ENCODE results near the gene ETV3.

The ETV3 gene

GRCh38 chr1:157158967-157159366 is 20.8 kb upstream of the ETV3 start:
- DNase-seq = no peak

DNA sequence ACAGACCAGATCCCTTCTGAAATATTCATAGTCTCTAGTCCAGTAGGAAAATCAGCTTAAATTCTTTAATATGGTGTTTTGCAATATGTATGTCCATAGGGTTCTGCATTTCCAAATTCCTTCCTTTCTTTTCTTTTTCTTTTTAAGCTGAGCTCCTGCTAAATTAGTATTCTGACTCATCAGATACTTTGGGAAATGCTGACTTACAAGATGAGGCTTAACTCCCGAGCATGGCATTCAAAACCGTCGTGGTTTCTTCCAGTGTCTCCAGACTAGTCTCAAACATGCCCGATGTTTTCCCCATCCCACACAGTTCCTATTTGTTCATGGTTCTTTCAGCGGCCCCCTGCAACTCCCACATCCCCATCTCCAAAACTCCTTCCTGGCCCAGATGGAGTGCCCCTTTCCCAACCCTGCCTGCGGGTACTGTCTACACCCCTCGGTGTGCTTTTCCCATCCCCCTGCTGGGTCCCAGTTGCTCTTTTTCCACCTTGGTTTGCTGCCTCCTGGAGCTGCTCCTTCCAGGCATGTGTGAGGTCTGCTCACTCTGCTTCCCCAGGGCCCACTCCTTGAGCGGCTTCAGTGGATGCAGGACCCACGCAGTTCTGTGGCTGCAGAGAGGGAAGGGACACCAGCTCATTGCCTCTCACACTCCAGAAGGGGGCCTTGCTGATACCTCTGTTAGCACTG is 19.5 kb upstream of the ETV3 start:
- no peak for DNase-seq

DNA sequence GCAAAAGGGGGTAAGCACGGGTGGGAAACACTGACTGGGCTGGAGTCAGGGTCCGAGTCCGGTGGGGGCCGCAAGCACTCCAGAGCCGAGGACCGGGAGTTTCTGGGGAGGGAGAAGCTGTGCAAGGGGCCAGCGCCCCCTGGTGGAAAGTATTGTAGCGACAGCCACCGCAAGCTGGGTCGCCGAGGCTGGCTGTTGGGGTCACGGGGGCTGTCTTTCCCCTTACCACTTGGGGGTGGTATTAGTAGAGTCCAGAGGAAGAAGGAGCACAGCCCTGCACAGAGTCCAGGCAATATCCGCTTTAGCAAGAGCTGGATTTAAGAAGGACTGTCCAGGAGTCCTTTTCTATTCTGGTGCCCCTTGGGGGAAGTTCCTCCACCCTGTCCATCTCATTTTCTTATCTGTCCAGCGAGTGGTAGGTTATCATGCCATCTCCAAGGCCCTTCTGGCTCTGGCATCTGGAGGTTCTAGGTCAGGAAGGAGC is 17.9 kb upstream of the ETV3 start:
- DNase-seq = peak; percentile 60

GRCh38 chr1:157155658-157156057 is 17.5 kb upstream of the ETV3 start:
- DNase-seq = peak; percentile 48

DNA sequence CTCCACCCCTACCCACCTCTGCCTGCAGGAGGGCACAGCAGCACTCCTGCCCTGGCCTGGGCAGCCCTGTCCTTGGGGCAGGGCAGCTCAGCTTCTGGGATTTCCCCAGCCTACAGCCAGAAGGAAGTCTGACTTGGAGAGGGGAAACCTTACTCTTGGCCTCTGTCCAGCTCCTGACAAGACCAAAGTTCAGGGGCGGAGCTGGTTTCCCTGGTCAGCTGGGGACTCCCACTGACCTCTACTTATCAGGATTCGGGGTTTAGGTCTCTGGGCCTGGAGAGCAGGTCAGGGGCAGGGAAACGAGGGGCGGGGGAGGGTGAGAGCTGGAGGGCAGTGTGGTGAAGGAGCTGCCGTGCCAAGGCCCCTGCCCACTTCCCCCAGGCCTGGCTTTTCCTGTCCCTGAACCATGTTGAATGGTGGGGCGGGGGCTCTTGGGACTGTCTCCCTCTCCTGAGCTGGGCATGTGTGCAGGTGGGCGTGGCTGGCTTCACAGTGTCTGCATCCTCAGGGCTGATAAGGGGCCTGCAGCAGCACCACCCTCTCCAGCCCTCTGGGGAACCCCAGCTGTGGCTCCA is 16.8 kb upstream of the ETV3 start:
- no peak for DNase-seq

DNA sequence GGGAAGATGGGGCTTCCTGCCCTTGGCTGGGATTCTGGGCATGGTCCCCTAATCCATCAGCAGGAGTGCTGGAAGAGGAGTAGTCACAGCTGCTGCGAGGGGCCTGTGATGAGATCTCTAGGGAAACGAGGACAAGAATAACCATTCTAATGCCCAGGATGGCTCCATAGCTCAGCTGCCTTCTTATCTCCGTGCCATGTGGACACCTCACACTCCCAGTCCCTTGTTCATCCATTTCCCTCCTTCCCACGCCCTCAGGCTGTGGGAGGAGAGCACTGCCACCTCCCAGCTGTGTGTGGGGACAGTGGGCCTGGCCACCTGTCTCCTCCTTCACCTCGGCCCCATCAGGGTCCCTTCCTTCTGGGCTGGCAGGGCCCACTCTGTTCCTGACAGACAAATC is 16.1 kb upstream of the ETV3 start:
- DNase-seq = no peak

DNA sequence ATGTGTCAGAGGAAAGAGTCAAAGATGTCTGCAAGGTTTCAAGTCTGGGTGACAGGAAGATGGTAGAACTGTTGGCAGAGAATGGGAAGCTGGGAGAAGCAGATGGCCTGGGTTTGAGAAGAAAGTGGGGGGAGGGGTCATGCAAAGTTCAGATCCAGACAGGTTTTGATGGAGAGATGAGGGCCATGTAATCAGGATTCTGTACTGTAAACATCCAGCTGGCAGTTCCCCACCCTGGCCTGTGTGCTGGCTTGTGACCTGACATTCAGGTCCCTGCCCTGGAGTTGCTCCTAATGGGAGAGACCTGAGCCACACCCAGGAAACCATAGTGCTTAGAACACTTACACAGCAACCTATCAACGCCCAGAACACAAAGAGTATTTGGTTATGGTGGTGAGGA is 15.6 kb upstream of the ETV3 start:
- DNase-seq = no peak

DNA sequence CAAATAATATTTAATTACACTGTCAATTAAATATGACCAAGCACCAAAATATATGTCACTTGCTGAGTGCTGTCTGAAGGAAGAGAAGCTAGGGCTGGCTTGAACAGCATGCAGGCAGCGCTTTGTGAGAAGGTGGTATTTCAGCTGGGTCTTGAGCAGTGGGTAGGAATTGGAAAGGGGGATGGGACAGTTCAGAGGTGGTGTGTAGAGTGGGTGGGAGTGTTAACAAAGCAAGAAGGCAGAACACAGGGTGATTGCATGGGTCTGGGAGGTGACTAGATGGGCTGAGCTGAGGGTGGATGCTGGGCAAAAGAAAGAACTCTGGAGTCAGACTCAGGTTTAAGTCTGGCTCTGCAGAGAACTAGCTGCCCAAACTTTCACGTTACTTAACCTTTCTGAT is 14.3 kb upstream of the ETV3 start:
- DNase-seq = no peak

DNA sequence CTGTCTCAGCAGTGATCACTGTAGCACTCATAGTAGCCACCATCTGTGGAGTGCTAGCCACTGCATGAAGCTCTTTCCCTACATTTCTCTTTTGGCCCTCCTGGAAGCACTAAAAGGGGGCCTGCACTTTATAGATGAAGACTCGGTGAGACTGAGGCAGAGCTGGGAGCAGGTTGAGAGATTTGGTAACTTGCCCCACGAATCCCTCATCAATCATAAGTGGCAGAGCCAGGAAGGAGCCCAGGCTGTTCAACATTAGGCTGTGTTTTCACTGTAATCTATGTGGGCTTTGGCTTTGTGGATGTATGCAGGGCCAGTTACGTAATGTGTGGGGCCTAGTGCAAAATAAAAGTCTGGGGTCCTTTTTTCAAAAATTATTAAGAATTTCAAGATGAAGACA is 13.3 kb upstream of the ETV3 start:
- DNase-seq = no peak

GRCh38 chr1:157151073-157151472 is 12.9 kb upstream of the ETV3 start:
- no peak for DNase-seq

GRCh38 chr1:157150631-157151030 is 12.4 kb upstream of the ETV3 start:
- no peak for DNase-seq

DNA sequence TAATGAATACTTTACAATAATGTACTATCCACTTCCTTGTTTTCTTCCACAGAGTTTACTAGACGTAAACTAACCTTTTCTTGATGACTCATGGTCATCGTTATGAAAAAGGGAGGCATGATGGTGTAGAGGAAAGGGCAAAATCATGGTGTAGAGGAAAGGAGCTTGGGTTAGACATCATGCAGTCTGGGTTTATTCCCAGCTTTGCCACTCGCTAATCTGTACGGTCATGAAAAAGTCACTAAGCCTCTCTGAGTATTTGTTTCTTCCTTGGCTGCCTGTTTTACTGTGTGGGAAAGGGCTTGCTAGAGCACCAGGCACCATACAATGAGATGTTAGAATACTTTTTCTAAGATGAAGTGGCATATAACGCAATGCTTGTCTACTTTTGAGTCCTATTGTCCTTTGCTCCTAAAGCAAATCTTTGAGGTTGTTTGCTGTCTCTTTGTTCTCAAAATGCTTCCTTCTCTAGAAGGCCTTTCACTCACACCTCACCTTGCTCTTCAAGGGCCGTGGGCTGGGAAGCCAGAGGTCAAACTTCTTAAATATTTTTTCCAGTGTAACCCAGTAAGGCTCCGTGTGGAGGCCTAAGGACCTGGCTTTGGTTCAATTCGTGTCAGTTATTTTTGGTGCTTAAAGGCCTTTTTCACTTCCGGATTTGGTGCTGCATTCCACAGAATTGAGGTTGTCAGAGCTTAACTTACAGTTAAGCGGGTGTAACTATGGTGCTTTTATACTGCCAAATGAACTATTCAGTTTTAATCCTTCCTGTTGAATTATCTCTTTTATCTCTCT is 9.9 kb upstream of the ETV3 start:
- DNase-seq = no peak

GRCh38 chr1:157147037-157147436 is 8.8 kb upstream of the ETV3 start:
- no peak for DNase-seq

GRCh38 chr1:157146244-157146643 is 8.0 kb upstream of the ETV3 start:
- no peak for DNase-seq

DNA sequence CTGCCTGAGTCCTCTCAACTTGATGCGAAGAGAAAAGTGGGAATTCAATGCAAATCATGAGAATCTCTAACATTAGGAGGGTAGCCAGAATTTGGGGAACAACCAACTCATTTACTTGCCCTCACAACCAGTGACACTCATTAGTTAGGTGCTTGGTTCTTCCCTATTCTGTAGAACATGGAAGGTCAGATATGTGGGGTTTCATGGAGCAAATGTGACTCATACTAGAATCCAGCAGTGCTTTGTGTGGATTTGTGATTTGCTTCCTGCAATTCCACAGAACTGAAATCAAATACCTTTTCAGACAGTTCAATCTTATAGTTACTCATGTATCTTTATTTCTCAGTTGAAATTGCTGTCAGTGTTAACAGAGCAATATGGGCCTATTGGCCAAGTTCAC is 6.9 kb upstream of the ETV3 start:
- DNase-seq = no peak

- DNase-seq = no peak
Measured at GRCh38 chr1:157144509-157144908, 6.3 kb upstream of the ETV3 start.

GRCh38 chr1:157142765-157143423 is 4.7 kb upstream of the ETV3 start:
- no peak for DNase-seq

- no peak for DNase-seq
Measured at GRCh38 chr1:157142201-157142600, 4.0 kb upstream of the ETV3 start.

GRCh38 chr1:157141212-157141855 is 3.1 kb upstream of the ETV3 start:
- no peak for DNase-seq

- no peak for DNase-seq
Measured at GRCh38 chr1:157140063-157140588, 1.9 kb upstream of the ETV3 start.

DNA sequence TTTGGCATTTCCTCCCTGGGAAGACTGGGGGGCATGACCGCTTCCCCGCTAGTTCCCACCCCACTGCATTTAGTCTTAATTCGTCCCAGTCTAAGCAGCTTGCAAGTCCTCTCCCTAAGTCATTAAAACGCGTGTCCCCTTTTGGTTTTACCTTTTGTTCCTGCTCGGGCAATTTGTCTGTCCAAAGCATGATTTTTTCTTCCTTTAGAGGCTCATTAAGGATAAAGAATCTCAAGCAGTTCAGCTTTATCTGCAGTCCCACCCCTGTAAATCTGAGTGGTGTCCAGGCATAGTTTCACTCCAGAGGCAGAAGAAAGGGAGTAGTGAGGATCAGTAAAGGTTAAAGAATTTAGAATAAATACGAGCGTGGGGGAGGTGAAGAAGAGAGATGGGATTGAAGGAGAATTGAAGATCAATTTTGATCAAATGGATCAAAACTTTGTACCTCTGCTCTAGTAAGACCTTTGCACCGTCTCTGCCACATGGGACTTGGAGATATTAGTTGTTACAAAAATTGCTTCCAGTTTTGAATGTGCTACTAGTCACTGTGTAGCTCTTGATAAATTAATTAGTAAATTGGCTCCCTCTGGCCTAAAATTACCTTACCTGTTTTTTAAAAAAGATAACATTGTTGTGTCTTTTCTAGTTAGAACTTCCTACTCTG is 989 bp upstream of the ETV3 start:
- no peak for DNase-seq

All from NCI-H345 (cell line).